ENCODE data around the gene SAP30. TPM values are rescaled to one million over a fixed set of nuclear protein-coding genes. Genes with fewer than 3 reads are reported as not detected.

The SAP30 gene, protein sequence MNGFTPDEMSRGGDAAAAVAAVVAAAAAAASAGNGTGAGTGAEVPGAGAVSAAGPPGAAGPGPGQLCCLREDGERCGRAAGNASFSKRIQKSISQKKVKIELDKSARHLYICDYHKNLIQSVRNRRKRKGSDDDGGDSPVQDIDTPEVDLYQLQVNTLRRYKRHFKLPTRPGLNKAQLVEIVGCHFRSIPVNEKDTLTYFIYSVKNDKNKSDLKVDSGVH
- total RNA-seq, result 10 to 100 TPM; 22.0 to 29.3 TPM

DNA sequence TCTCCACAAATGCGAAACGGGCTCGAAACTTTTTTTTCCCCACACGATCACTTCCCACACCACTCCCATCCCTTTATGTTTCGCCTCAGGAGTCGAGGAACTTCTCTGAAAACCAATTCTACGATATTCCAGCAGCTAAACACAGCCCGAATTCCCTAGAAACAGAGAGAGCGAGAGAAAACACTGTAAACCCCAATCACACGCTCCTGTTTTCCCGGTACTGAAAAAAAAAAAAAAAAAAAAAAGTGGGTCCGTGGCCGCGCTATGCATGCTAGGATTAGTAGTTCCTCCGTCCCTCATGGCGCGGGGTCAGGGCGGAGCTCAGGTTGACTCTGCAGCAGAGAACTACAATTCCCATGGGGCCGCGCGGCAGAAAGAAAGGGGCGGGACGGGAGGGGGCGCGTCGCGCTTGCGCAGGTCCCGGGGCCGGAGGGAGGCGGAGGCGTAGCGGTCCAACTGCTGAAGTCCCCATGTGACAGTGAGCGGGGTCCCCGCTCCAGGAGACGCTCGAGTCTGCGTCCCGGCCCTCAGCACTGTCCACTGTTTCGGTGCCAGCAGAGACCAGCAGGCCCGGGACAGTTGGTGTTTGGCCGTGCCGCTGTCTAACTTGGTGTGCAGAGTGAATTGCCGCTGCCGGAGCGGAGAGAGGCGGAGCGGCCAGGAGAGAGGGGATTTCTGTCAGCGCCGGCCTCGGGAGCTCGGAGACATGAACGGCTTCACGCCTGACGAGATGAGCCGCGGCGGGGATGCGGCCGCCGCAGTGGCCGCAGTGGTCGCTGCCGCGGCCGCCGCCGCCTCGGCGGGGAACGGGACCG lies at the start of gene SAP30:
Gene SAP30 (plus strand): TSS at position 478 of the 815 bp plus-strand sequence. CDS start 229 bp downstream, at position 707.
- ATAC-seq (peak; percentile 88), DNase-seq (peak; percentile 99)
- peaks cover 8% of the 10 kb centered on the region for H3K27me3 Mint-ChIP-seq
- intact Hi-C loops (cut with DNase I, micrococcal nuclease), result loop anchor here (1.0 to 2.0 kb wide), 5 partner anchors 36 to 913 kb away; partner anchors contain the start of genes CEP44 (in 2 of the 2), FBXO8 (in 2 of the 2), HMGB2 (in 2 of the 2) and GALNT7 (in 1 of the 2)
- peaks cover 15% of the 10 kb centered on the region for H3K36me3 Mint-ChIP-seq (ENCODE audit: low read depth)
- POLR2A ChIA-PET, result interaction anchor here (0.5 to 3.8 kb wide), 8 partner anchors 17 to 159 kb away, joined by 3 to 107 read pairs (median 3); partner anchors contain the start of gene HMGB2
- H3K9me3 Mint-ChIP-seq (ENCODE audit: low read depth), result no peaks in the 10 kb centered on the region
- H3K4me3 Mint-ChIP-seq, result peak within 1 kb of the TSS; percentile 93
- CTCF ChIA-PET, result interaction anchor here (0.7 to 3.1 kb wide), 6 partner anchors 37 to 173 kb away, joined by 3 to 15 read pairs (median 4); partner anchors contain the start of gene HMGB2
- H3K4me1 Mint-ChIP-seq, result peaks cover 31% of the 10 kb centered on the region
- H3K27ac Mint-ChIP-seq, result peak within 1 kb of the TSS; percentile 100

DNA sequence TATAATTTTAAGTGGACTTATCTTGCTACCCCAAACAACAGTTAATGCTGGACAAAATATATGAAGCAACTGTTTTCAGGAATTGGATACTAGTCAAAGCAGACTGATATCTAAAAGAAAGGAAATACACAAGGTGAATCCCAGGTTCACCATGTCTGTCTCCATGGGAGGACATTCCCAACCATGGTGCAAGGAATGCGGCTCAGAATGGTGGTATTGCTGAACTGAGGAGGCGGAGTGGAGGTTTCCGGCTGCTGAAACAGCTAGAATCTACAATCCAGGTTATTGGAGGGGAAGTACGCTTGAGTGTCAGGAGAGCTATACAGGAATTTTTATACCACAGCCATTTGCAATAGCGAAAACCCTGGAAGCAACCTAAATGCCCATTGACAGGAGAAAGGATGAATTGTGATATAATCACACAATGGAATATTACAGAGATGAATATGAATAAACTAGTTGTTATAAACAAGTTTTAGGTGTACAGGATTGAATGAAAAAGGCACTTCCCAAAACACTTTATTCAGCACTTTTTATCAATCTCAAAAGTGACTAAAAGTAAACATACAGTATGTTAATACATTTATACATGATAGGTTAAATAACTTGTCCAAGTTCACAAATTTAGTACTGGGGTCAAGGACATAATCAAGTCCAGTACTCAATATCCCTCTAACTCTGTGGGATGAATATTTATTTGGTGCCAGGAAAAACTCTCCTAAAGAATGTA lies 45.6 kb upstream of the SAP30 start:
- H3K4me3 Mint-ChIP-seq, result no peak overlapping the region

DNA sequence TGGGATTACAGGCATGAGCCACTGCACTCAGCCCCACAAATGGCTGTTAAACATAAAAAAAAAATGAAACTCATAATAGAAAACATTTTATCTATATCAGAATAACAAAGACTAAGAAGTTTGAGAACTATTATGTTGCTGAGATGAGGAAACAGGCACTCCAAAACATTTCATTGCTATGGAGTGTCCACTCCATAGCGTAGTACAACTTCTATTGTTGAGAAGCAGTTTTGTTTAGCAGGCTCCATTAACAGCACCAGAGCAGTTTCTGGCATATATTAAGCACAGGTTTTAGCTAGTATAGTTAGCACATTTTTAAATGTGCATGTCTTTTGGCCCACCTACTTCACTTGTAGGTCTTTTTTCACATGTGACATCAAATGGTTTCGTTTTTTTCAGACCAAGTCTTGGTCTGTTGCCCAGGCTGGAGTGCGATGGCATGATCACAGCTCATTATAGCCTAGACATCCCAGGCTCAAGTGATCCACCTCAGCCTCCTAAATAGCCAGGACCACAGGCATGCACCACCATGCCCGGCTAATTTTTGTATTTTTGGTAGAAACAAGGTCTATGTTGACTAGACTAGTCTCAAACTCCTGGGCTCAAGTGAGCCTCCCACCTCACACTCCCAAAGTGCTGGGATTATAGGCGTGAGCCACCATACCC lies 42.4 kb upstream of the SAP30 start:
- H3K27ac Mint-ChIP-seq, result no peak overlapping the region
- no peaks in the 10 kb centered on the region for H3K27me3 Mint-ChIP-seq
- no peak overlapping the region for H3K4me3 Mint-ChIP-seq
- no peak for DNase-seq
- H3K36me3 Mint-ChIP-seq (ENCODE audit: low read depth), result peaks cover 55% of the 10 kb centered on the region
- ChIA-PET CTCF (interaction anchor here (7.2 kb wide), 1 partner anchor 8 kb away, joined by 50 read pairs; no protein-coding TSS in a partner anchor), POLR2A (no interaction called here)
- no peaks in the 10 kb centered on the region for H3K9me3 Mint-ChIP-seq (ENCODE audit: low read depth)
- intact Hi-C loops (cut with DNase I, micrococcal nuclease), result no loop called here
- ATAC-seq, result no peak
- peaks cover 13% of the 10 kb centered on the region for H3K4me1 Mint-ChIP-seq

More for the DNA sequence above, 45.6 kb upstream of the SAP30 start:
- Mint-ChIP-seq H3K27ac (no peak overlapping the region), H3K36me3 (ENCODE audit: low read depth) (peaks cover 35% of the 10 kb centered on the region), H3K4me1 (peaks cover 2% of the 10 kb centered on the region), H3K27me3 (no peaks in the 10 kb centered on the region), H3K9me3 (ENCODE audit: low read depth) (no peaks in the 10 kb centered on the region)
- intact Hi-C loops (cut with DNase I, micrococcal nuclease), result no loop called here
- ChIA-PET CTCF (no interaction called here), POLR2A (interaction anchor here (0.9 kb wide), 1 partner anchor 46 kb away, joined by 3 read pairs; the partner anchor contains the start of gene SAP30)
- DNase-seq, result no peak
- ATAC-seq, result no peak

DNA sequence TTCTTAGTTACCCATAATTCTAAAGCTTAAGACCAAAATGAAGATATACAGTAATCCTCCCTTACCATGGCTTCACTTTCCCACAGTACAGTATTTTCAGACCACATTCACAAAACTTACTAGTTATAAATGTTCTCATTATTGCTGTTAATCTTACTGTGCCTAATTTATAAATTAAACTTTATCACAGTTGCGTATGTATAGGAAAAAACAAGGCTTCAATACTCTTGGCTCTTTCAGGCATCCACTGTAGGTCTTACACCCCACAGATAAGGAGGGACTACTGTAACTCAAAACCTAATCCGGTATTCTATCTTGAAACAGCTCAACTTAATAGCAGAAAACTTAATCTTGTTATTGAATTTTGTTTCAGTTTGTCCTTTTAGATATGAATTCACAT lies 40.2 kb upstream of the SAP30 start:
- no peak for ATAC-seq
- intact Hi-C loops (cut with DNase I, micrococcal nuclease), result loop anchor here in 1 of 2 experiments (5.0 kb wide), 3 partner anchors 158 to 952 kb away; partner anchors contain the start of genes CEP44 and FBXO8
- no peaks in the 10 kb centered on the region for H3K27me3 Mint-ChIP-seq
- CTCF ChIA-PET, result interaction anchor here (0.8 to 7.2 kb wide), 5 partner anchors 10 to 173 kb away, joined by 3 to 50 read pairs (median 4); no protein-coding TSS in a partner anchor
- H3K36me3 Mint-ChIP-seq (ENCODE audit: low read depth), result peaks cover 58% of the 10 kb centered on the region
- H3K4me3 Mint-ChIP-seq, result no peak overlapping the region
- H3K27ac Mint-ChIP-seq, result no peak overlapping the region
- POLR2A ChIA-PET, result interaction anchor here (0.8 to 2.5 kb wide), 3 partner anchors 9 to 41 kb away, joined by 4 to 16 read pairs (median 4); partner anchors contain the start of gene SAP30
- DNase-seq, result no peak
- H3K4me1 Mint-ChIP-seq, result peaks cover 13% of the 10 kb centered on the region
- no peaks in the 10 kb centered on the region for H3K9me3 Mint-ChIP-seq (ENCODE audit: low read depth)

DNA sequence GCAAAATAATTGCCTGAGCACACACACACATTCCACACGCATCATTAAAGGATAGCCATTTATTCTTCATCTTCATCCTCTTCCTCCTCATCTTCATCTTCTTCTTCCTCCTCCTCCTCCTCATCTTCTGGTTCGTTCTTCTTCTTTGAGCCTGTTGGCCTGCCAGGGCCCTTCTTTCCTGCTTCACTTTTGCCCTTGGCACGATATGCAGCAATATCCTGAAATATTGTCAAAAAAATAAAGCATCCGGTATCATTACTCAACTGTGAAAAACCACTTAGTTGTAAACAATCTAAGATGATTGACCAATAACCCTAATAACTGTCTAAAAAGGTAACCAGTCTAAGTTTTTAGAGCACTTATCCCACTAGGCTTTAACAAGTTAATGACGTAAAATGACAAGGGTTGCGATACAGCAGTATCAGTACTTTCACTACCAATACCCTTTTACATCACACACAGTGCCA lies 38.7 kb upstream of the SAP30 start:
- peaks cover 52% of the 10 kb centered on the region for H3K36me3 Mint-ChIP-seq (ENCODE audit: low read depth)
- ATAC-seq (no peak), DNase-seq (no peak)
- H3K27me3 Mint-ChIP-seq, result peaks cover 5% of the 10 kb centered on the region
- ChIA-PET CTCF (interaction anchor here (1.5 to 7.2 kb wide), 3 partner anchors 12 to 162 kb away, joined by 3 to 50 read pairs (median 5); no protein-coding TSS in a partner anchor), POLR2A (interaction anchor here (2.5 kb wide), 1 partner anchor 38 kb away, joined by 16 read pairs; the partner anchor contains the start of gene SAP30)
- H3K27ac Mint-ChIP-seq, result peak overlapping the region; percentile 87
- peak overlapping the region; percentile 98 for H3K4me3 Mint-ChIP-seq
- H3K4me1 Mint-ChIP-seq, result peaks cover 14% of the 10 kb centered on the region
- intact Hi-C loops (cut with DNase I, micrococcal nuclease), result loop anchor here in 1 of 2 experiments (5.0 kb wide), 3 partner anchors 160 to 950 kb away; partner anchors contain the start of genes CEP44 and FBXO8
- H3K9me3 Mint-ChIP-seq (ENCODE audit: low read depth), result no peaks in the 10 kb centered on the region

DNA sequence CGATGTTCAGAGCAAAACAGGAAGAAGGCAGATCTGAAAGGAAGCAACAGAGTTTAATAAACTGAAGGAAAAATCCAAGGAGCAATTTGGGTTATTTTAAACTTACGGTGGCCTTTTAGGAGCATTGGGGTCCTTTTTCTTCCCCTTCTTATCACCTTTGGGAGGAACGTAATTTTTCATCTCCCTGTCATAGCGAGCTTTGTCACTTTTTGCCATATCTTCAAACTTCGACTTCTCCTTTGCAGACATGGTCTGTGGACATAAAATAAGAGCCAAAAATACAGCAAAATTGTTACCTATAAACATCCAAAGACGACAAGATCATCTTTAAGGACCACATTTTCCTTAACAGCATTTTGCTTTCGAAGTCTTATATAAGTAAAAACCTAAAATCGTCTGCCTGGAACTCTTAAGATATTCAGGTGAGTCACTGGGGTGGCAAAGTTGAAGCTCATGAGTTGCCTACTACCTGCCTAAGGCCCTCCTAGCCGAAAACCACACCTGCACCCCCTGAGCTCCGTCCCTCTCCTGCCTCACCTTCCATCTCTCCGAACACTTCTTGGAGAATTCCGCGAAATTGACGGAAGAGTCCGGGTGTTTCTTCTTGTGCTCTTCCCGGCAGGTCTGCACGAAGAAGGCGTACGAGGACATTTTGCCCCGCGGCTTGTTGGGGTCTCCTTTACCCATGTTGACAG lies 37.6 kb upstream of the SAP30 start:
- ATAC-seq (no peak), DNase-seq (peak; percentile 43)
- intact Hi-C loops (cut with DNase I, micrococcal nuclease), result loop anchor here in 1 of 2 experiments (5.0 kb wide), 3 partner anchors 159 to 949 kb away; partner anchors contain the start of genes CEP44 and FBXO8
- ChIA-PET POLR2A (interaction anchor here (1.1 to 5.1 kb wide), 3 partner anchors 14 to 38 kb away, joined by 4 to 107 read pairs (median 7); partner anchors contain the start of gene SAP30), CTCF (interaction anchor here (0.6 to 7.2 kb wide), 4 partner anchors 13 to 1119 kb away, joined by 3 to 50 read pairs (median 10); partner anchors contain the start of gene SAP30)
- Mint-ChIP-seq H3K36me3 (ENCODE audit: low read depth) (peaks cover 51% of the 10 kb centered on the region), H3K4me1 (peaks cover 14% of the 10 kb centered on the region), H3K27me3 (peaks cover 7% of the 10 kb centered on the region), H3K27ac (peak overlapping the region; percentile 90), H3K9me3 (ENCODE audit: low read depth) (no peaks in the 10 kb centered on the region), H3K4me3 (peak overlapping the region; percentile 98)

DNA sequence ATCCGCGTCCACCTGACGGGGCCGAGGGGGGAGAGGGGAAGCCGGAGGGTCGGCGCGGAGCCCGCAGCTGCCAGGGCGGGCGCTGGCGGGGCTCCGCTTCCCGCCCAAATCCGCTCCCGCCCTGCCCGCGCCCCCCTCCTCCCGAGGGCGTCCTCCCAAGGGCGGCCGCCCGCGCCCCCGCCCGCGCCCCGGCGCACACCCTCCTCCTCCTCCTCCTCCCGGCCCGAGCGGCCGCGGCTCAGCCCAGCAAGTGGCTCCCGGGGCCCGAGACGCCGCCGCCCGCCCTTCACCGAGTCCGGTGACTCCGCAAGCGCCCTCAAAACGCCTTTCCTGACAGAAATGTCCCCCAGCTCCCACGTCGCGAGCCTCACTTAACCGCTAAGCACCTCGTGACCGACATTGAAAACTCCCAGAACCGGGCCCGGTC lies 37.1 kb upstream of the SAP30 start:
- Mint-ChIP-seq H3K27me3 (peaks cover 7% of the 10 kb centered on the region), H3K4me3 (peak overlapping the region; percentile 98), H3K9me3 (ENCODE audit: low read depth) (no peaks in the 10 kb centered on the region), H3K36me3 (ENCODE audit: low read depth) (peaks cover 47% of the 10 kb centered on the region), H3K27ac (peak overlapping the region; percentile 99), H3K4me1 (peaks cover 14% of the 10 kb centered on the region)
- peak; percentile 61 for DNase-seq
- ATAC-seq, result no peak
- CTCF ChIA-PET, result interaction anchor here (0.6 to 7.2 kb wide), 5 partner anchors 13 to 1119 kb away, joined by 3 to 50 read pairs (median 6); partner anchors contain the start of gene SAP30
- POLR2A ChIA-PET, result interaction anchor here (1.1 to 5.1 kb wide), 3 partner anchors 15 to 37 kb away, joined by 4 to 107 read pairs (median 7); partner anchors contain the start of gene SAP30
- intact Hi-C loops (cut with DNase I, micrococcal nuclease), result loop anchor here (1.0 to 5.0 kb wide), 6 partner anchors 37 to 949 kb away; partner anchors contain the start of genes CEP44 (in 2 of the 2), FBXO8 (in 2 of the 2) and SAP30 (in 2 of the 2)

DNA sequence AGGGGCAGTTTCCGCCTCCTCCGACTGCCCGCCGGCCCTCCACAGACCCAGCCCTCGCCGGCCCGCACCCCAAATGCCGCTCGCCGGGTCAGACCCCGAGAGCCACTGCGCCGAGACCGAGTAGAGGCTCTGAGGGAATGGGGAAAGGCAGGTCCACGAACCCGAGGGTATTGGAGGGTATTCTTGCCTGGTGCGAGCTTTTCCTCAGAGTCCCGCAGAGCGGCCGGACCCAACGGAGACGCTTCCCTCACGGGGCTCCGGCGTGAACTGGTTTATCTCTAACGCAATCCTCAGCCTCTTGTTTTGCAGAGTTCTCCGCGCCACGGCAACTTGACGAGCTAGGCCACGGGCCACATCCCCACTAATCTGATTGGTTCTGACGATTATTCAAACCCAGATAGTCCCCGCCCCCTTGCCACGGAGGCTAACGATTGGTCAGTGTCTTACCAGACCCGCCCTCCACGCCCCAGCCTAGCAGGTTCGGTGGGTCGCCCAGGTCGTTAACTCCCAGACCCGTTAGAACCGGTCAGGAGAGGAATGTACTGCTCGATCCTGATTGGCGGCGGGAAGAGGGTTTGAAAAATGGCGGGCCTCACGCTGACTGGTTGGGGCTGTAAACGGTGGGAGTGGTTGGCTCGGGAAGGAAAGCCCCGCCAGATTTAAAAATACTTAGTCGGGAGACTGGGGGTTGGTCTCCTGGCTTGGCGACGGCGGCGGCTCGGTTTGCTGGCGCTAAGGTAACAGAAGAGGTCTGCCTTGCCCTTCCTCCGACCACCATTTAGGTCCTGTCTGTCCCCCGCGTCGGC lies 36.5 kb upstream of the SAP30 start, which contains the start of gene HMGB2:
Gene HMGB2 (minus strand): TSS at position 274 of the 806 bp plus-strand sequence. CDS start 709 bp downstream, outside the sequence.
- Mint-ChIP-seq H3K27me3 (peaks cover 7% of the 10 kb centered on the region), H3K36me3 (ENCODE audit: low read depth) (peaks cover 42% of the 10 kb centered on the region), H3K27ac (peak within 1 kb of the TSS; percentile 99), H3K4me3 (peak within 1 kb of the TSS; percentile 98), H3K9me3 (ENCODE audit: low read depth) (no peaks in the 10 kb centered on the region), H3K4me1 (peaks cover 14% of the 10 kb centered on the region)
- ATAC-seq (peak; percentile 95), DNase-seq (peak; percentile 100)
- ChIA-PET POLR2A (interaction anchor here (0.6 to 5.1 kb wide), 12 partner anchors 11 to 981 kb away, joined by 3 to 107 read pairs (median 4); partner anchors contain the start of genes FBXO8, GALNT7 and SAP30), CTCF (interaction anchor here (1.0 to 7.2 kb wide), 4 partner anchors 14 to 36 kb away, joined by 4 to 50 read pairs (median 10); partner anchors contain the start of gene SAP30)
- intact Hi-C loops (cut with DNase I, micrococcal nuclease), result loop anchor here (1.0 to 5.0 kb wide), 6 partner anchors 36 to 949 kb away; partner anchors contain the start of genes CEP44 (in 2 of the 2), FBXO8 (in 2 of the 2) and SAP30 (in 2 of the 2)
